ENCODE results near the gene ANKRD65.
"Not testable (repeated sequence)": the region's sequence is repeated elsewhere in the genome, so short reads cannot be mapped to it uniquely, and the experiment has no call there.

ANKRD65 gene

GRCh38 chr1:1421147-1421906 lies at the start of gene ANKRD65:
TSS of gene ANKRD65 (minus strand) at chr1:1421276. CDS start at chr1:1421005, 271 bp downstream.
- no peak for DNase-seq (ENCODE audit: low spot score)

- DNase-seq (ENCODE audit: low spot score): not testable (repeated sequence)
Measured at GRCh38 chr1:1468196-1468985, 47.3 kb upstream of the ANKRD65 start.

- no peak for DNase-seq (ENCODE audit: low spot score)
Measured at GRCh38 chr1:1463312-1463711, 42.2 kb upstream of the ANKRD65 start.

- DNase-seq (ENCODE audit: low spot score): no peak
Measured at GRCh38 chr1:1462318-1462966, 41.4 kb upstream of the ANKRD65 start.

- DNase-seq (ENCODE audit: low spot score): no peak
Measured at GRCh38 chr1:1461721-1462317, 40.7 kb upstream of the ANKRD65 start.

- DNase-seq (ENCODE audit: low spot score): no peak
Measured at GRCh38 chr1:1460540-1461130, 39.6 kb upstream of the ANKRD65 start.

GRCh38 chr1:1459711-1460110 lies 38.6 kb upstream of the ANKRD65 start:
- DNase-seq (ENCODE audit: low spot score): not testable (repeated sequence)

GRCh38 chr1:1459156-1459555 lies 38.1 kb upstream of the ANKRD65 start:
- not testable (repeated sequence) for DNase-seq (ENCODE audit: low spot score)

- not testable (repeated sequence) for DNase-seq (ENCODE audit: low spot score)
Measured at GRCh38 chr1:1456683-1457255, 35.7 kb upstream of the ANKRD65 start.

GRCh38 chr1:1455934-1456333 lies 34.9 kb upstream of the ANKRD65 start:
- not testable (repeated sequence) for DNase-seq (ENCODE audit: low spot score)

- DNase-seq (ENCODE audit: low spot score): no peak
Measured at GRCh38 chr1:1455366-1455884, 34.3 kb upstream of the ANKRD65 start.

GRCh38 chr1:1454286-1455056 lies 33.4 kb upstream of the ANKRD65 start:
- not testable (repeated sequence) for DNase-seq (ENCODE audit: low spot score)

- no peak for DNase-seq (ENCODE audit: low spot score)
Measured at GRCh38 chr1:1452882-1453281, 31.8 kb upstream of the ANKRD65 start.

GRCh38 chr1:1452365-1452739 lies 31.3 kb upstream of the ANKRD65 start:
- DNase-seq (ENCODE audit: low spot score): not testable (repeated sequence)

GRCh38 chr1:1451696-1452364 lies 30.8 kb upstream of the ANKRD65 start:
- no peak for DNase-seq (ENCODE audit: low spot score)

- not testable (repeated sequence) for DNase-seq (ENCODE audit: low spot score)
Measured at GRCh38 chr1:1450616-1451015, 29.5 kb upstream of the ANKRD65 start.

GRCh38 chr1:1449099-1449739 lies 28.1 kb upstream of the ANKRD65 start, which contains the start of gene ATAD3C:
TSS of gene ATAD3C (plus strand) at chr1:1449689. CDS start at chr1:1450684, 995 bp downstream.
- DNase-seq (ENCODE audit: low spot score): no peak

GRCh38 chr1:1446631-1447030 lies 25.6 kb upstream of the ANKRD65 start:
- not testable (repeated sequence) for DNase-seq (ENCODE audit: low spot score)

- DNase-seq (ENCODE audit: low spot score): no peak
Measured at GRCh38 chr1:1442069-1442770, 21.1 kb upstream of the ANKRD65 start.

Measured in cerebellar cortex (tissue), 1 donor.